NOMO-1 (cell line): ENCODE data around the gene PCDHGA12.
"Not testable (repeated sequence)": the region's sequence is repeated elsewhere in the genome, so short reads cannot be mapped to it uniquely, and the experiment has no call there.

ENCODE experiments used
- DNase-seq, 2 experiments: peaks; one replicate each; lab custom pipeline; 2025; ENCODE audit not compliant: unreplicated experiment in 2 of 2; lab: John Stamatoyannopoulos, UW

Gene PCDHGA12

GRCh38 chr5:141407790-141408505, 22.4 kb upstream of the PCDHGA12 start, which contains the start of gene PCDHGB6:
TSS of gene PCDHGB6 (plus strand) at chr5:141408021. CDS start at chr5:141408203, 182 bp downstream.
- peak in 1 of 2 experiments; percentile 44 for DNase-seq

GRCh38 chr5:141409598-141410306, 20.6 kb upstream of the PCDHGA12 start:
- no peak for DNase-seq

- DNase-seq, result no peak
These were observed 18.7 kb upstream of the PCDHGA12 start for GRCh38 chr5:141411575-141411974.

- peak; percentile 41 to 69 for DNase-seq
These were observed 17.3 kb upstream of the PCDHGA12 start, which contains the start of gene PCDHGA10 for GRCh38 chr5:141412854-141413539. TSS of gene PCDHGA10 (plus strand) at chr5:141412987. CDS start at chr5:141413176, 189 bp downstream.

- DNase-seq, result no peak
These were observed 16.7 kb upstream of the PCDHGA12 start for GRCh38 chr5:141413540-141414069.

- not testable (repeated sequence) for DNase-seq
These were observed 15.6 kb upstream of the PCDHGA12 start for GRCh38 chr5:141414548-141415274.

- not testable (repeated sequence) for DNase-seq
These were observed 15.1 kb upstream of the PCDHGA12 start for GRCh38 chr5:141415275-141415618.

GRCh38 chr5:141417494-141418172, 12.7 kb upstream of the PCDHGA12 start, which contains the start of gene PCDHGB7:
TSS of gene PCDHGB7 (plus strand) at chr5:141417677. CDS start at chr5:141417860, 183 bp downstream.
- peak; percentile 31 to 38 for DNase-seq

GRCh38 chr5:141419074-141419880, 11.0 kb upstream of the PCDHGA12 start:
- no peak for DNase-seq

GRCh38 chr5:141420855-141421488, 9.3 kb upstream of the PCDHGA12 start, which contains the start of gene PCDHGA11:
TSS of gene PCDHGA11 (plus strand) at chr5:141421051. CDS start at chr5:141421228, 177 bp downstream.
- peak; percentile 42 to 45 for DNase-seq

- no peak for DNase-seq
These were observed 8.8 kb upstream of the PCDHGA12 start for GRCh38 chr5:141421489-141421855.

GRCh38 chr5:141422742-141423291, 7.5 kb upstream of the PCDHGA12 start:
- no peak for DNase-seq

GRCh38 chr5:141427783-141428426, 2.4 kb upstream of the PCDHGA12 start:
- DNase-seq, result no peak

GRCh38 chr5:141431286-141431685, 979 bp downstream of the PCDHGA12 start:
- no peak for DNase-seq

GRCh38 chr5:141432308-141432707, 2.0 kb downstream of the PCDHGA12 start:
- not testable (repeated sequence) for DNase-seq

GRCh38 chr5:141432726-141433125, 2.4 kb downstream of the PCDHGA12 start:
- not testable (repeated sequence) for DNase-seq

GRCh38 chr5:141434006-141434405, 3.7 kb downstream of the PCDHGA12 start:
- DNase-seq, result no peak

GRCh38 chr5:141437221-141437620, 6.9 kb downstream of the PCDHGA12 start:
- no peak for DNase-seq
